Ishikawa (cell line): ENCODE results near the gene PPP1R3C.

Experiments
- EP300 ChIP-seq: IDR thresholded peaks from 2 replicates; pipeline ENCODE4 v1.6.1; 2012; ENCODE audit warnings: borderline replicate concordance
- NFIC ChIP-seq: IDR thresholded peaks from 2 replicates; pipeline ENCODE4 v1.6.1; 2012
- RAD21 ChIP-seq: IDR thresholded peaks from 2 replicates; pipeline ENCODE4 v1.6.1; 2012; ENCODE audit warnings: low read depth
- TF ChIP-seq, protein P1 (sequence below): IDR thresholded peaks from 2 replicates; pipeline ENCODE4 v1.6.1; 2012; ENCODE audit warnings: low read depth, mild to moderate bottlenecking
- TF ChIP-seq, protein P2 (sequence below): IDR thresholded peaks from 2 replicates; pipeline ENCODE4 v1.6.1; 2012

DNA sequence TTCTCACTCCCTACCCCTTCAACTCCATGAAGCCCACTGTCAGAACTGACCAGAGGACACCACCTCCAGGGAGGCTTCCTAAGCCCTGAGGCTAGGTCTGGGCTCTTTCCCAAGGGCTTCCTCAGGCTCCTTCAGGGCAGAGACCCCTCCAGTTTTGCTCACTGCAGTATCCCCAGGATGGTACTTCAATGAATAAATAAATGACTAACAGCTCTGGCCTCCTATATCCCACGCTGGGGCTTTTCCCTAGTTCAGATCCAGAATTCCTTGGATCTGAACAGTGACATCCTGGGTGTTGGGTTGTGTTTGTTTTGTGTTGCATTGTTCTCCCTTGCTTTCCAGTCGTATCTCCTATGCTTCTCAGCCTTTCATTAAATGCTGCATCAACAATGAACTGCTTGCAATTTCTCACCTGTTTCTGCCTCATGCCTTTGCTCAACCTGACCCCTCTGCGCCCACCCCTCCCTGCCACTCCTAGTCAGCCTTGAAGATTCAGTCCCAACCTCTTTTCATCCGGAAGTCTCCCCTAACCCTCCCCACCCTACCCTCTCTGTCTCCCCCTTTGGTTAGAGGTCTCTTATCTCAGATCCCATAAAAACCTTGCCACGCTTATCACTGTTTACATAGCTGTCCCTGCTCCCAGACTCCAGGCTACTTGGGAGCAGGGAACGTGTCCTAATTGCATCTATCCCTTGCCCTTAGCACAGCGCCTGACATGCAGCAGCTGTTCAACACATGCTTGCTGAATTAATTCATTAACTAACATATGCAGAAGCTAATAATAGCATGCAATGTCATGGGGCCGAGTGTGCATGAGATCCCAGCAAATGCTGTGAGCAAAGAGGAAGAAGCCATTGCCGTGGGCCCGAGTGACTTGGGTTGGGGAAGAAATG is 41.7 kb downstream of the PPP1R3C start:
- TF ChIP-seq RAD21 (no peak), EP300 (no peak), NFIC (no peak)
- TF ChIP-seq, protein P1, sequence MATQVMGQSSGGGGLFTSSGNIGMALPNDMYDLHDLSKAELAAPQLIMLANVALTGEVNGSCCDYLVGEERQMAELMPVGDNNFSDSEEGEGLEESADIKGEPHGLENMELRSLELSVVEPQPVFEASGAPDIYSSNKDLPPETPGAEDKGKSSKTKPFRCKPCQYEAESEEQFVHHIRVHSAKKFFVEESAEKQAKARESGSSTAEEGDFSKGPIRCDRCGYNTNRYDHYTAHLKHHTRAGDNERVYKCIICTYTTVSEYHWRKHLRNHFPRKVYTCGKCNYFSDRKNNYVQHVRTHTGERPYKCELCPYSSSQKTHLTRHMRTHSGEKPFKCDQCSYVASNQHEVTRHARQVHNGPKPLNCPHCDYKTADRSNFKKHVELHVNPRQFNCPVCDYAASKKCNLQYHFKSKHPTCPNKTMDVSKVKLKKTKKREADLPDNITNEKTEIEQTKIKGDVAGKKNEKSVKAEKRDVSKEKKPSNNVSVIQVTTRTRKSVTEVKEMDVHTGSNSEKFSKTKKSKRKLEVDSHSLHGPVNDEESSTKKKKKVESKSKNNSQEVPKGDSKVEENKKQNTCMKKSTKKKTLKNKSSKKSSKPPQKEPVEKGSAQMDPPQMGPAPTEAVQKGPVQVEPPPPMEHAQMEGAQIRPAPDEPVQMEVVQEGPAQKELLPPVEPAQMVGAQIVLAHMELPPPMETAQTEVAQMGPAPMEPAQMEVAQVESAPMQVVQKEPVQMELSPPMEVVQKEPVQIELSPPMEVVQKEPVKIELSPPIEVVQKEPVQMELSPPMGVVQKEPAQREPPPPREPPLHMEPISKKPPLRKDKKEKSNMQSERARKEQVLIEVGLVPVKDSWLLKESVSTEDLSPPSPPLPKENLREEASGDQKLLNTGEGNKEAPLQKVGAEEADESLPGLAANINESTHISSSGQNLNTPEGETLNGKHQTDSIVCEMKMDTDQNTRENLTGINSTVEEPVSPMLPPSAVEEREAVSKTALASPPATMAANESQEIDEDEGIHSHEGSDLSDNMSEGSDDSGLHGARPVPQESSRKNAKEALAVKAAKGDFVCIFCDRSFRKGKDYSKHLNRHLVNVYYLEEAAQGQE, result no peak
- TF ChIP-seq, protein P2, sequence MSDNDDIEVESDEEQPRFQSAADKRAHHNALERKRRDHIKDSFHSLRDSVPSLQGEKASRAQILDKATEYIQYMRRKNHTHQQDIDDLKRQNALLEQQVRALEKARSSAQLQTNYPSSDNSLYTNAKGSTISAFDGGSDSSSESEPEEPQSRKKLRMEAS, result no peak
